Stomach (tissue), 4 donors: ENCODE data around the gene RNH1.

Experiments
- EP300 ChIP-seq: sonication (generic); formaldehyde crosslinking; IDR thresholded peaks from one replicate; pipeline ENCODE4 v1.6.1; 2017; ENCODE audit warnings: antibody characterized with exemption
- POLR2A ChIP-seq, 4 donors: fragments of 450-650 bp; IDR thresholded peaks; one replicate each; pipeline ENCODE4 v1.6.1; 2016; ENCODE audit warnings: antibody characterized with exemption in 4 of 4, control low read depth in 2 of 4, mild to moderate bottlenecking in 1 of 4, moderate library complexity in 1 of 4
- POLR2AphosphoS5 ChIP-seq, 3 donors: sonication (generic); formaldehyde crosslinking; IDR thresholded peaks; one replicate each; pipeline ENCODE4 v1.6.1; 2016; ENCODE audit warnings: antibody characterized with exemption in 3 of 3
- TF ChIP-seq, protein P1 (sequence below), 7 experiments: fragments of 450-650 bp in 4 of 7; fragments of 200-600 bp in 3 of 7; sonication (generic) in 3 of 7; IDR thresholded peaks; one replicate each; pipeline ENCODE4 v1.5.1; 2016 to 2019; ENCODE audit warnings: antibody characterized with exemption in 7 of 7, control low read depth in 2 of 7, mild to moderate bottlenecking in 1 of 7

DNA sequence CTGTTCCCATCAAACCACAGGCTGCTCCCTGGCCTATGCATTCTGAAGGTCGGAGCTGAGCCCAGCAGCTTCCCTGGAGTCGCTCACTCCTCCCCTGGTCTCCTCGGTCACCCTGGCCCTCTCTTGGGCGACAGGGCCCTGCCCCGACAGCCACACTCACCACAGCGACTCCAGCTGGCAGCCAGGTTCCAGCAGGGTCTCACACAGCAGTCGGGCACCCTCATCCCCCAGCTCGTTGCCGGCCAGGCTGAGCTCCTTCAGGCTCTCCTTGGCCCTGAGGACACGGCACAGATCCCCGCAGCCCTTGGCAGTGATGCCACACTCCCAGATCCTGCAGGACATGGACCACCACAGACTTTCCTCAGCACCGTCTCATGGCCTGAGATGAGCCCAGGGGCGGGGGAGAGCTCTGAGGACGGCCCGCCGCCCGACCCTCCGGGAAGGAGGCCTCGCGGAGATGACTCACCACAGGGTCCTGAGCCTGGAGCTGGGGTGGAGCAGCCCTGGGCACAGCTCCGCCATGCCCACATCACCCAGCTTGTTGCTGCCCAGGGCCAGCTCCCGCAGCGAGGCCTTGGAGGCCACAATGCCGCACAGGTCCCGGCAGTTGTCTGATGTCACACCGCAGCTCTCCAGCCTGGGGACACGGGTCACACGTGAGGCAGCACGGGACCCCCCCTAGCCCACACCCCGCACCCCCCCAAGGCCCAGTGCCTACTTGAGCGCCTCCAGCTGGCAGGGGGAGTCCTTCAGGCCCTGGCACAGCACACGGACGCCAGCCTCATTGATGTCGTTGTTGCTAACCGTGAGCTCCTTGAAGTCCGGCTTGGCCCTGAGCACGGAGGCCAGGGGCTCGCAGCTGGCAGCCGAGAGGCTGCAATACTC lies 8.5 kb downstream of the RNH1 start:
- TF ChIP-seq POLR2A (IDR thresholded peaks at IDR 0.05), result no peak
- TF ChIP-seq, protein P1, sequence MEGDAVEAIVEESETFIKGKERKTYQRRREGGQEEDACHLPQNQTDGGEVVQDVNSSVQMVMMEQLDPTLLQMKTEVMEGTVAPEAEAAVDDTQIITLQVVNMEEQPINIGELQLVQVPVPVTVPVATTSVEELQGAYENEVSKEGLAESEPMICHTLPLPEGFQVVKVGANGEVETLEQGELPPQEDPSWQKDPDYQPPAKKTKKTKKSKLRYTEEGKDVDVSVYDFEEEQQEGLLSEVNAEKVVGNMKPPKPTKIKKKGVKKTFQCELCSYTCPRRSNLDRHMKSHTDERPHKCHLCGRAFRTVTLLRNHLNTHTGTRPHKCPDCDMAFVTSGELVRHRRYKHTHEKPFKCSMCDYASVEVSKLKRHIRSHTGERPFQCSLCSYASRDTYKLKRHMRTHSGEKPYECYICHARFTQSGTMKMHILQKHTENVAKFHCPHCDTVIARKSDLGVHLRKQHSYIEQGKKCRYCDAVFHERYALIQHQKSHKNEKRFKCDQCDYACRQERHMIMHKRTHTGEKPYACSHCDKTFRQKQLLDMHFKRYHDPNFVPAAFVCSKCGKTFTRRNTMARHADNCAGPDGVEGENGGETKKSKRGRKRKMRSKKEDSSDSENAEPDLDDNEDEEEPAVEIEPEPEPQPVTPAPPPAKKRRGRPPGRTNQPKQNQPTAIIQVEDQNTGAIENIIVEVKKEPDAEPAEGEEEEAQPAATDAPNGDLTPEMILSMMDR (IDR thresholded peaks at IDR 0.05), result no peak
- no peak for TF ChIP-seq EP300
- no peak for TF ChIP-seq POLR2AphosphoS5 (IDR thresholded peaks at IDR 0.05)
